GM21367 (cell line): ENCODE data around the gene CRB2.

Source experiments
- ATAC-seq: cut with Tn5 transposase; IDR thresholded peaks from one replicate; pipeline ENCODE4 v1.9.1; 2021; ENCODE audit not compliant: unreplicated experiment

The CRB2 gene

GRCh38 chr9:123400926-123401503, 45.0 kb downstream of the CRB2 start:
- ATAC-seq = no peak

- ATAC-seq = no peak
Observed at GRCh38 chr9:123401879-123402513, 46.0 kb downstream of the CRB2 start.

- ATAC-seq = no peak
Observed at GRCh38 chr9:123402981-123403509, 47.0 kb downstream of the CRB2 start.

DNA sequence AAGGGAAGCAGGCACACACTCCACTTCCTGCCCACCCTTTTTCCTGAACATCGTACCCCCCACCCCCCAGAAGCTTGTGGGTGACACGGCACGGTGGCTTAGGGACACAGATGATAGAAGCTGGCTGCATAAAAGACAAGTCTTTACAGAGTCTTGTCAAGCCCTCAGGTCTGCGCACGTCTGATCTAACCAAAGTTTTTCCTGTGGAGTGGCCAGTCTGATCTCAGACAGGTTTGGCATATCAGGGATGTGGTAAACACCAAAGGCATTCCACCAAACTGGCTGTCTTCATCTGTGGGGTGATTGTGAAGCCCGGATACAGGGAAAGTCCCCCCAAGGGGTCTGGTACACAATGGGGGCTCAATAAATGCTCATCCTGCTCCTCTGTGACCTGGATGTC, 50.0 kb downstream of the CRB2 start:
- ATAC-seq = no peak

- no peak for ATAC-seq
Observed at GRCh38 chr9:123406691-123407216, 50.8 kb downstream of the CRB2 start.

DNA sequence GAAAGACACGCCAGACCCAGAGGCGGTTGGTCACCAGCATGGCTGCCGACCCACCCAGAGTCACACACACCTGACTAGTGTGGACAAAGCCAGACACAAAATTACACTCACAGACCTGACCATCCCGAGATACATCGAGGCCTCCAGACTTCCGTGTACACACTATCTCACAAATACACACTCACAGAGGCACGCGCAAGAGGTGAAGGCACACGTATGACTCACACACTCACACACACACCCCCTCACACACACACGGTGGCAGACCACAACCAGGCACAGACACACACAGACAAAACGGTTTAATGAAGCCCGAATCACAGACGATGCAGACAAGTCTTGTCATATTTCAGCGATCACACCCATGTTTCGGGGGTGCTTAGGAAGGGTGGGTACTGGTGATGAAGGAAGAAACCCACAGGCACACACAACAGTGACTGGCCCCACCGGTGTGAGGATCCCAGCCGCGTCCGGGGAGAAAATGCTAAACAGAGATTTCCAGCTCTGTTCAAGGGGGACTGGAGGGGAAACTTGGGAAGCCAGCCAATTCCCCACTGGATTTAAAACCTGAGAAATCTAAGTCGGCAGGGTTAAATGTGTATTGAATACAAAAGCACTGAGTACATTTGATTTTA, 51.3 kb downstream of the CRB2 start:
- no peak for ATAC-seq

- ATAC-seq = no peak
Observed at GRCh38 chr9:123408313-123409262, 52.6 kb downstream of the CRB2 start.

GRCh38 chr9:123410281-123410910, 54.4 kb downstream of the CRB2 start:
- no peak for ATAC-seq

DNA sequence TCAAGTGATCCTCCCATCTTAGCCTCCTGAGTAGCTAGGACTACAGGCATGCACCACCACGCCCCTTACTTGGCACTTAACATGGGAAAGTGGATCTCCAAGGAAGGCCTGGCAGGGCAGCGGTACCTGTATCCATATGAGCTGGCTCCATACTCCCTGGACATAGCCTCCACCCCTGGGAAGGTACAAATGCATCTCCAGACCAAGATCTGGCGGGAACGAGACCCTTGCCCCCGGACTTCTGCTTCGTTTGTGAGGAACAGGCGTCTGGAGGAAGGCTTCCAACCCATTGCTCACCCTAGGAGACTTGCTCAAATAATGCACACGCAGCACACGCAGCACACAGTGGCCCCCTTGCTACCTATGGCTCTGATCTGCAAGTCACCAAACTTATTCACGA, 55.2 kb downstream of the CRB2 start:
- no peak for ATAC-seq

DNA sequence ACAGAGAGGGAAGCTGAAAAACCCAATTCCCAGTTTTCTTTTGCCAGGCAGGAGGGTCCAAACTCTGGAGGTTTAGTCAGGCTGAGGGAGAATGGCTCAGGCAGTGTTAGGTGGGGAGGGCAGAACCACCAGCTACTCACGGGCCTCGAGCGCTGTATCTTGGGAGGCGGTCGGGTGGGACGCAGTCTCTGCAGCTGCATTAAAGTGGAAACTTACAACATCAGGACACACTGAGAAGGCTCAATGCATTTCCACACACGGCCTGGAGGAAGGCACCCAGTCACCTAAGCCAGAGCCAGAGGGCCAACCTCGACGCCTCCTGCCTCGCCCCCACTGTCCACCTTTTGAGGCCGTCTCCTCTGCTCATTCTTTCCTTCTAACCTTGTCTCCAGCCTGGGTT, 55.6 kb downstream of the CRB2 start:
- no peak for ATAC-seq

DNA sequence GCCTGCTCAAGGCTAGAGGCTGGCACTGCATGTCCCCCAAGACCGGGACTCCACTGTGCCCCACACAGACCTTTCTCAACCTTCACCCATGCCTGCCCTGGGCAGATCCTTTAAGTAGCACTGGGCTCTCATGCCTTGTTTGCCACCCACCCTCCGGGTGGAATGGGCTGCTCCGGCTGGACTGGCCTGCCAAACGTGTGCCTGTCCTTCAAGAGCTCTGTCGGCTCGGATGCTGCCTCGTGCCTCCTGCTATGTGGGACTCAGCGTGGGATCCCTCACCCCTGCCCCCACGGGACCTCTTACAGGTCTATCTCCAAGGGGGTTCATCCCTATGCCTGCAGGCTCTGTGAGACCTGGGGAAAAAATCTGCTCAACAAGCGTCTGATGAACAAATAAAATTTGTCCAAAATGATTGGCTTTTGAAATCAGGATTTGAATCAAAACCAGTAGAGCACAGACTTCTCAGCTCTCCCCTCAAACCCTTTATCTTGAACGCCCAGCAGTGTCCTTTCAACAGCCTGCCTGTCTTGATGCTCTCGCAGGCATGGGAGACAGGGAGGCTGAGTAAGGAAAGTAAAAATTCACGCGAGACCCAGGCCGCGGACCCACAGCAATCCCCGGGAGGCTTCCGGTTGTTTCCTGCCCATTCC, 56.3 kb downstream of the CRB2 start:
- ATAC-seq = no peak

DNA sequence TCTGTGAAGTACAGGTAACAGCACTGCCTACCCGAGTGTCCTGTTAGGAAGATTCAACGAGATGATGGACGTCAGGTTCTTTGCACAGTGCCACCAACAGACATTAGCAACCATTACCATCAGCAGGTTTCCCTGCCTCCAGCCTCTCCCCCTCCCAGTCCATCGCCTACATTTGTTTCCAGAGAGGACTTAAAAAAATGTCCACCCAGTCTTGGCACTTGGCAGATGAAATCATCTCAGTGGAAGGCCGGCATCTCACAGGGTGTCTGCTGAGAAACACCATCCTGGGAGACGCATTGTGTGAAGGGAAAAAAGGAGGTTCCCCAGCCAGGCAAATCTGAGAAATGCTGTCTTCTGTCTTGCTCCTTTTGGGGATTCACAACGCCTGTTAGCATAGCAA, 58.2 kb downstream of the CRB2 start:
- ATAC-seq = no peak

GRCh38 chr9:123414936-123415930, 59.2 kb downstream of the CRB2 start:
- ATAC-seq = no peak

DNA sequence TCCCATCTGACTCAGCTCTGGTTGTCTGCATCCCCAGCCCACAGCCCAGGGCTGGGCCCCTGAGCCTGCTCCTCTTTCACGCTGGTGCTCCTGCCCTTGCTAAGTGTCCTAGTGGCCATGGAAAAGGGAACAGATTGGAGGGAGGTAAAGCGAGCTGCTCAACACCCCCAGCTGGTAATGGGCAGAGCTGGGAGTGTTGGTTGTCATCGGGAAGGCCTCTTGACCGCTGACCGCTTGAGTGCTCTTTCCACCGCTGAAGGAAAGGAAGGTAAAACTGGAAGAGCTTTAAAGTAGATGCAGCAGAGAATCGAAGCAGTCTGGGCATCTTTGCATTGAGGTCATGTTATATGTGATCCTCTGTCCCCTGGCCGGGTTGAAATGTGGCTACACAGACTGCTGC, 60.2 kb downstream of the CRB2 start:
- no peak for ATAC-seq

- ATAC-seq = no peak
Observed at GRCh38 chr9:123417289-123418051, 61.5 kb downstream of the CRB2 start.

- ATAC-seq = no peak
Observed at GRCh38 chr9:123418052-123418430, 62.0 kb downstream of the CRB2 start.

DNA sequence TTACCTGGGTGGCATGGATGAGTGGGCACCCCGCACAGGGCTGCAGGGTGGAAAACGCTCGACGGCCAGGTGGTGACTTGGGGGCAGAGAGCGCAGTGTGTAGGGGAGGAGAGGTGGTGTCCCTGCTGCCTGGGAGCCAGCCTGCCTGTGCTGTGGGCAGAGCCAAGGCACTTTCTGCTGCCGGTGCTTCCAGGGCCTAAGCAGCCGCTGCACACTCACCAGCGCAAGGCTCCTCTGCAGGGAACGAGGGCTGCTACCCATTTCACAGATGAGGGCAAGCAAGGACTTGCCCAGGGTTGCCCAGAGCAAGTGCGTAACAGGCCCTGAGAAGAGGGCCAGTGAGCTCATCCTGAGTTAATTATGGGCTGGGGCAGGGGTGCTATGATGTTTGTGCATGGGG, 62.5 kb downstream of the CRB2 start:
- no peak for ATAC-seq

GRCh38 chr9:123419091-123419490, 63.1 kb downstream of the CRB2 start:
- no peak for ATAC-seq
